Body of pancreas (tissue), 4 donors: Measurements from ENCODE around the gene ACSM3. TPM values are rescaled to one million over a fixed set of nuclear protein-coding genes. Genes with fewer than 3 reads are reported as not detected.
"Not testable (repeated sequence)": the region's sequence is repeated elsewhere in the genome, so short reads cannot be mapped to it uniquely, and the experiment has no call there.

ENCODE experiments used
- ATAC-seq: fragments of 150-250 bp; one replicate; pipeline ENCODE4 v1.9.1; 2016
- DNase-seq, 4 donors: peaks; one replicate each; pipeline ENCODE4 v3.0.0-alpha.2; 2019
- H3K27ac ChIP-seq, 4 donors: fragments of 200-600 bp; sonication (generic); 1 replicate in 3 of 4; 2 replicates in 1 of 4; pipeline versions ENCODE4 v1.5.1 to v1.6.1; 2016 to 2019; ENCODE audit warnings: mild to moderate bottlenecking in 1 of 4, mixed read lengths in 1 of 4, moderate library complexity in 1 of 4
- H3K27me3 ChIP-seq, 2 donors: fragments of 200-600 bp; sonication (generic); one replicate each; pipeline ENCODE4 v1.6.0; 2016; ENCODE audit warnings: mild to moderate bottlenecking in 1 of 2
- H3K36me3 ChIP-seq, 2 donors: fragments of 200-600 bp; sonication (generic); replicated peaks in 1 of 2; 2 replicates each; pipeline ENCODE4 v1.5.1; 2016; ENCODE audit warnings: low read depth in 2 of 2; ENCODE audit not compliant: insufficient read depth in 1 of 2
- H3K4me1 ChIP-seq: fragments of 200-600 bp; sonication (generic); one replicate; pipeline ENCODE4 v1.6.0; 2016
- H3K4me3 ChIP-seq, 2 donors: fragments of 200-600 bp; sonication (generic); 1 replicate in 1 of 2; 2 replicates in 1 of 2; pipeline ENCODE4 v1.5.1; 2016 to 2019
- H3K9me3 ChIP-seq, 3 donors: fragments of 200-600 bp; sonication (generic); 1 replicate in 2 of 3; 2 replicates in 1 of 3; pipeline ENCODE4 v1.5.1; 2016
- POLR2A ChIP-seq, 3 donors: fragments of 450-650 bp; IDR thresholded peaks; one replicate each; pipeline ENCODE4 v1.6.1; 2016; ENCODE audit warnings: antibody characterized with exemption in 3 of 3, mild to moderate bottlenecking in 2 of 3
- WGBS, 2 donors: methylation state at CpG; one replicate each; pipeline ENCODE4 v1.1.5; 2017; 5-methylcytosine and 5-hydroxymethylcytosine counted together
- intact Hi-C: fragments of 100-400 bp; cut with DNase I; formaldehyde crosslinking; loops from one replicate; pipeline ENCODE4 v1.15.1; 2023
- total RNA-seq, 2 donors: library from RNA; depleted of rRNA; stranded (reverse); fragments of >200 nt; gene quantifications; one replicate each; pipeline ENCODE4 v1.1.0, GENCODE V29; 2016
- TF ChIP-seq, protein P1 (sequence below), 7 experiments: fragments of 450-650 bp in 4 of 7; fragments of 200-600 bp in 3 of 7; sonication (generic) in 3 of 7; IDR thresholded peaks; one replicate each; pipeline ENCODE4 v1.5.1; 2016 to 2019; ENCODE audit warnings: antibody characterized with exemption in 7 of 7

The ACSM3 gene
- total RNA-seq, 2 donors from 2014 or later = 65.9 to 89.2 TPM

DNA sequence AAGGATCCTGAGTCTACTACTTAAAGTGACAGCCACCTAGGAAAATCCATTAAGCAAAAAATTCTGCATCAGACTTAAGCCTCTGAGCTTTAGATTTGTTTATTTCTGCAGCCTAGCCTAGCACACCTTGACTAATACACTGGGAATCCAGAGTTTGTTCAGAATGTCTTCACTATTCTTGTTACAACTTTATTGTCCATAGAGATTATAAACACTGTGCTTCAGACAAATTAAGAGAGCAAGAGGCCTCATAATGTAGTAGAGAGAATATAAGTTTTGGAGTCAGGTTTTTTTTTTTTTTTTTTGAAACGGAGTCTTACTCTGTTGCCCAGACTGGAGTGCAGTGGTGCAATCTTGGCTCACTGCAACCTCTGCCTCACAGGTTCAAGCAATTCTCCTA, 13.3 kb upstream of the ACSM3 start:
- no peak overlapping the region for H3K27ac ChIP-seq
- TF ChIP-seq, protein P1, sequence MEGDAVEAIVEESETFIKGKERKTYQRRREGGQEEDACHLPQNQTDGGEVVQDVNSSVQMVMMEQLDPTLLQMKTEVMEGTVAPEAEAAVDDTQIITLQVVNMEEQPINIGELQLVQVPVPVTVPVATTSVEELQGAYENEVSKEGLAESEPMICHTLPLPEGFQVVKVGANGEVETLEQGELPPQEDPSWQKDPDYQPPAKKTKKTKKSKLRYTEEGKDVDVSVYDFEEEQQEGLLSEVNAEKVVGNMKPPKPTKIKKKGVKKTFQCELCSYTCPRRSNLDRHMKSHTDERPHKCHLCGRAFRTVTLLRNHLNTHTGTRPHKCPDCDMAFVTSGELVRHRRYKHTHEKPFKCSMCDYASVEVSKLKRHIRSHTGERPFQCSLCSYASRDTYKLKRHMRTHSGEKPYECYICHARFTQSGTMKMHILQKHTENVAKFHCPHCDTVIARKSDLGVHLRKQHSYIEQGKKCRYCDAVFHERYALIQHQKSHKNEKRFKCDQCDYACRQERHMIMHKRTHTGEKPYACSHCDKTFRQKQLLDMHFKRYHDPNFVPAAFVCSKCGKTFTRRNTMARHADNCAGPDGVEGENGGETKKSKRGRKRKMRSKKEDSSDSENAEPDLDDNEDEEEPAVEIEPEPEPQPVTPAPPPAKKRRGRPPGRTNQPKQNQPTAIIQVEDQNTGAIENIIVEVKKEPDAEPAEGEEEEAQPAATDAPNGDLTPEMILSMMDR (IDR thresholded peaks at IDR 0.05) = no peak
- TF ChIP-seq POLR2A (IDR thresholded peaks at IDR 0.05) = no peak
- H3K9me3 ChIP-seq = peaks cover 0 to 13% (median 0%) of the 10 kb centered on the region in 3 donors
- intact Hi-C loops = no loop called here
- H3K4me1 ChIP-seq = no peaks in the 10 kb centered on the region
- H3K27me3 ChIP-seq = no peaks in the 10 kb centered on the region
- ATAC-seq = no peak
- WGBS, 2 donors = 77 to 94% methylated on average over 1 of the region's 1 CpG
- no peak overlapping the region for H3K4me3 ChIP-seq
- no peak for DNase-seq
- no peaks in the 10 kb centered on the region for H3K36me3 ChIP-seq

DNA sequence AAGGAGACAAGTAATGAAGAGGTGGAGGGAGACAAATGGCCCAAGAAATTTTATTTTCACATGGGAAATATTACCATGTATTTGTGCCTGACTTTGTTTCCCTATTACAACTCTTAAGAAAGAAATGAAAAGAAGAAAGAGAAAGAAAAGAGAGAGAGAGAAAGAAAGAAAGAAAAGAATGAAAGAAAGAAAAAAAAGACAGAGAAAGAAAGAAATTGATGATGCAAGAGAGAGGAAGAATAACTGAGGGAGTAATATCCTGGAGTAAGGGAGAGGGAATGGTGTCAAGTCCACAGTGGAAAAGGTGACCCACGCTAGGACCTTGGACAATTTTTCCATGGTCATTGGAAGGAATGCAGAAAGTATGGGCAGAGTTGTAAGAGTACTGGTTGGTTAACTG, 10.1 kb upstream of the ACSM3 start:
- Histone ChIP-seq H3K4me1 (no peaks in the 10 kb centered on the region), H3K27me3 (no peaks in the 10 kb centered on the region)
- intact Hi-C loops = no loop called here

DNA sequence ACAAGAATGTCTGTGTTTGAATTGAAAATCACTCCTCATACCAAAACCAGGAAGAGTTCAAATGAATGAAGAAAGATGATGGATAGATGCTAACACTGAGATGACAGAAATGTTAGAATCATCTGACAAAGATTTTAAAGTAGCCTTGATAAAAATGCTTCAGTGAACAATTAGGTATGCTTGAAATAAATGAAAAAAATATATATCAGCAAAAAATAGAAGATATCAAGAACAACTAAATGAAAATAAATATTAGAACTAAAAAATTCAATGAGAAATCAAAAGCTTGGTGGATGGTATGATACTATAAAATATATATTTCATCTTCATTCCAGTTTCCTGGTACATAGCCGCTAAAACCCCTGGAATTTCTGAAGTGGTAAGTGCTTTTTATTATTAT, 8.6 kb upstream of the ACSM3 start:
- 76 to 85% methylated on average over 1 of the region's 1 CpG for WGBS, 2 donors
- H3K9me3 ChIP-seq = no peaks in the 10 kb centered on the region
- no peaks in the 10 kb centered on the region for H3K36me3 ChIP-seq
- ATAC-seq (no peak), DNase-seq (no peak)
- intact Hi-C loops = no loop called here
- H3K27ac ChIP-seq = no peak overlapping the region
- H3K4me1 ChIP-seq = no peaks in the 10 kb centered on the region
- H3K4me3 ChIP-seq = no peak overlapping the region
- TF ChIP-seq, protein P1 (IDR thresholded peaks at IDR 0.05) = no peak
- no peak for TF ChIP-seq POLR2A (IDR thresholded peaks at IDR 0.05)
- H3K27me3 ChIP-seq = no peaks in the 10 kb centered on the region

More for the DNA sequence above, 10.1 kb upstream of the ACSM3 start:
- TF ChIP-seq, protein P1 (IDR thresholded peaks at IDR 0.05) = no peak
- TF ChIP-seq POLR2A (IDR thresholded peaks at IDR 0.05) = no peak
- DNase-seq = no peak
- Histone ChIP-seq H3K9me3 (no peaks in the 10 kb centered on the region), H3K27ac (no peak overlapping the region), H3K36me3 (no peaks in the 10 kb centered on the region), H3K4me3 (no peak overlapping the region)
- no peak for ATAC-seq
- 55 to 64% methylated on average over 1 of the region's 1 CpG for WGBS, 2 donors

DNA sequence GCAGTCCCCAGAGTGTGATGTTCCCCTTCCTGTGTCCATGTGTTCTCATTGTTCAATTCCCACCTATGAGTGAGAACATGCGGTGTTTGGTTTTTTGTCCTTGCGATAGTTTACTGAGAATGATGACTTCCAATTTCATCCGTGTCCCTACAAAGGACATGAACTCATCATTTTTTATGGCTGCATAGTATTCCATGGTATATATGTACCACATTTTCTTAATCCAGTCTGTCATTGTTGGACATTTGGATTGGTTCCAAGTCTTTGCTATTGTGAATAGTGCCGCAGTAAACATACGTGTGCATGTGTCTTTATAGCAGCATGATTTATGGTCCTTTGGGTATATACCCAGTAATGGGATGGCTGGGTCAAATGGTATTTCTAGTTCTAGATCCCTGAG, 8.0 kb upstream of the ACSM3 start:
- ATAC-seq, H3K4me3 ChIP-seq, H3K27me3 ChIP-seq, H3K4me1 ChIP-seq, intact Hi-C loops, DNase-seq, H3K27ac ChIP-seq, H3K9me3 ChIP-seq, H3K36me3 ChIP-seq: not testable (repeated sequence)
- 100% methylated on average over 1 to 2 of the region's 5 CpGs for WGBS, 2 donors

DNA sequence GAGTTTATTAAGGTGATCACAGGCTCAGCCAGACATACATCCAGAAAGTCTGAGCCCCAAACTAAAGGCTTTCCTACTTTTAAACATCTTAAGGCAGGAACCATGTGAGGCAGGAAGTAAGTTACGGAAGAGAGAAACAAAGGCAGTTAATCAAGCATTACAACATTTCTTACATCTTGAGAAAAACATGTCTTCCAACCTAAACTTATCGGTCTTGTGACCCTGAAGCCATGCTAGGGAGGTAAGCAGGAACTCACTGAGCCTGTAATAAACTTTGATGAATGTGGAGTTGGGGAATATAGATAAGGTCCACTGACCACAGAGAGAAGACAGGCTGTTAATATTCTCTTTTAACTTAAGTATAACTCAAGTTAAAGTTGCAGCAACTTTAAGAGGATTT, 3.5 kb upstream of the ACSM3 start:
- peaks cover 30% of the 10 kb centered on the region for H3K4me1 ChIP-seq
- no peak for TF ChIP-seq POLR2A (IDR thresholded peaks at IDR 0.05)
- H3K27me3 ChIP-seq = no peaks in the 10 kb centered on the region
- H3K27ac ChIP-seq = no peak overlapping the region
- no peak for ATAC-seq
- 77 to 93% methylated on average over 2 of the region's 2 CpGs for WGBS, 2 donors
- H3K4me3 ChIP-seq = no peak overlapping the region
- intact Hi-C loops = no loop called here
- no peaks in the 10 kb centered on the region for H3K9me3 ChIP-seq
- no peaks in the 10 kb centered on the region for H3K36me3 ChIP-seq
- no peak for DNase-seq

DNA sequence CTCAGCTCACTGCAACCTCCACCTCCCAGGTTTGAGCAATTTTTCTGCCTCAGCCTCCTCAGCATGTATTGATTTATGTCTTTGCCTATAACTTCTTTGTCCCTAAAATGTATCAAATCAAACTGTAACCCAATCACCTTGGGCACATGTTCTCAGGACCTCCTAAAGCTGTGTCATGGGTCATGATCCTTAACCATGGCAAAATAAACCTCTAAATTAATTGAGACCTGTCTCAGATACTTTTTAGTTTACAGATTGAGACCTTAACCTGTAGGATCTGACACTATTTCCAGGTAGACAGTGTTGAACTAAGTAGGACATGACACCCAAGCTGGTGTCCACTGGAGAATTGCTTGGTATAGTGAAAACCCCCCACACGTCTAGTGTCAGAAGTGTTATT, 2.6 kb upstream of the ACSM3 start:
- Histone ChIP-seq H3K4me3 (no peak overlapping the region), H3K4me1 (peaks cover 30% of the 10 kb centered on the region), H3K27ac (no peak overlapping the region), H3K27me3 (no peaks in the 10 kb centered on the region), H3K36me3 (no peaks in the 10 kb centered on the region), H3K9me3 (no peaks in the 10 kb centered on the region)
- DNase-seq (no peak), ATAC-seq (no peak)
- WGBS, 2 donors = 67 to 78% methylated on average over 1 of the region's 1 CpG
- no peak for TF ChIP-seq POLR2A (IDR thresholded peaks at IDR 0.05)
- TF ChIP-seq, protein P1 (IDR thresholded peaks at IDR 0.05) = no peak
- intact Hi-C loops = no loop called here
